Activated naive CD8-positive, alpha-beta T cell treated with anti-CD3 and anti-CD28 coated beads for 36 hours (primary cell): Measurements from ENCODE around the gene ATP6V1G1. TPM values are rescaled to one million over a fixed set of nuclear protein-coding genes. Genes with fewer than 3 reads are reported as not detected.

Experiments used
- DNase-seq: peaks from one replicate; pipeline ENCODE4 v3.0.0; 2021
- H3K27ac Mint-ChIP-seq: one replicate; pipeline ENCODE4 v1.8.0; 2022; ENCODE audit warnings: mild to moderate bottlenecking, moderate library complexity, mixed read lengths
- H3K27me3 Mint-ChIP-seq: one replicate; pipeline ENCODE4 v1.8.0; 2022; ENCODE audit warnings: mild to moderate bottlenecking, mixed read lengths
- H3K36me3 Mint-ChIP-seq: one replicate; pipeline ENCODE4 v1.8.0; 2021; ENCODE audit warnings: mild to moderate bottlenecking, mixed read lengths
- H3K4me1 Mint-ChIP-seq: one replicate; pipeline ENCODE4 v1.8.0; 2021; ENCODE audit warnings: mixed read lengths
- H3K4me3 Mint-ChIP-seq: one replicate; pipeline ENCODE4 v1.8.0; 2022; ENCODE audit warnings: mild to moderate bottlenecking, moderate library complexity, mixed read lengths
- H3K9me3 Mint-ChIP-seq: one replicate; pipeline ENCODE4 v1.8.0; 2022; ENCODE audit warnings: mixed read lengths
- total RNA-seq, 2 experiments: library from RNA; stranded (reverse); gene quantifications; one replicate each; pipeline ENCODE4 v1.2.3, GENCODE V29; 2021

Gene ATP6V1G1
- total RNA-seq, result 10 to 100 TPM; 41.7 to 41.9 TPM

DNA sequence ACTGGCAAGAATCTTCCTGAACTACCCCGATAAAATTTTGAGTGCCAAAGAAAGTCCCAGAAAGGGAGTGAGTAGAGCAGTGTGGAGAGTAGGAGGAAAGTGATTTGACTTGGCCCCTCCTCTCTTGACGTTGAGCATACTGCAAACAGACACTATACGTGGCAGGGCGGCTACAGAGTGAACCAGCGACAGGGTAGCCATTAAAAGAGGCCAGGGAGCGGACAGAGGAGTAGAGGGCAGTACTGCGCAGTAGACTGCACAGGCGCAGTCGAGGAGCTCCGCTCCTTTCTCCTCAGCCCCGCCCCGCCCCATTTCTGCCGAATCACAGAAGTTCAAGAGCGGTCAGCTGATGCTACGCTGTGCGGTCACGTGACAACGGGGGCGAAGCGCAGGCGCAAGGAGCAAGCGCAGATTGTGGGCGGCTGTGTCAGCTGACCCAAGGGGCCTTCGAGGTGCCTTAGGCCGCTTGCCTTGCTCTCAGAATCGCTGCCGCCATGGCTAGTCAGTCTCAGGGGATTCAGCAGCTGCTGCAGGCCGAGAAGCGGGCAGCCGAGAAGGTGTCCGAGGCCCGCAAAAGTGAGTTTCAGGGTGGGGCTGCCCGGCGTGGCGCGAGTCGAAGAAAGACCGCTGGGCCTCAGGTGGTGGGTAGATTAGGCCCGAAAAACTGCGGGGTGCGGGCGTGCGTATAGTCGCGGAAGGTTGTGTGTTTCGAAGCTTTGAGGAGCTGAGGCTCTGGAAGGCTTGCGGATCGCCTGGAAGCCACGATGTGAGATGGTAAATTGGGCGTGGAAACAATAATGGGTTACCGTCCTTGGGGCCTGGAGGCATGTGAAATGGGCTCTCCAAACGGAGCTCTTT lies at the start of gene ATP6V1G1:
Gene ATP6V1G1 (plus strand): TSS at position 425 of the 858 bp plus-strand sequence. CDS start 70 bp downstream, at position 495.
- H3K9me3 Mint-ChIP-seq, result no peaks in the 10 kb centered on the region
- H3K4me1 Mint-ChIP-seq, result peaks cover 39% of the 10 kb centered on the region
- H3K27ac Mint-ChIP-seq, result peak within 1 kb of the TSS; percentile 99
- peaks cover 39% of the 10 kb centered on the region for H3K36me3 Mint-ChIP-seq
- peak; percentile 99 for DNase-seq
- H3K27me3 Mint-ChIP-seq, result no peaks in the 10 kb centered on the region
- H3K4me3 Mint-ChIP-seq, result peak within 1 kb of the TSS; percentile 89

GRCh38 chr9:114538241-114538640 lies 49.3 kb upstream of the ATP6V1G1 start:
- Mint-ChIP-seq H3K4me1 (peaks cover 2% of the 10 kb centered on the region), H3K27ac (no peak overlapping the region)
- peak; percentile 13 for DNase-seq

DNA sequence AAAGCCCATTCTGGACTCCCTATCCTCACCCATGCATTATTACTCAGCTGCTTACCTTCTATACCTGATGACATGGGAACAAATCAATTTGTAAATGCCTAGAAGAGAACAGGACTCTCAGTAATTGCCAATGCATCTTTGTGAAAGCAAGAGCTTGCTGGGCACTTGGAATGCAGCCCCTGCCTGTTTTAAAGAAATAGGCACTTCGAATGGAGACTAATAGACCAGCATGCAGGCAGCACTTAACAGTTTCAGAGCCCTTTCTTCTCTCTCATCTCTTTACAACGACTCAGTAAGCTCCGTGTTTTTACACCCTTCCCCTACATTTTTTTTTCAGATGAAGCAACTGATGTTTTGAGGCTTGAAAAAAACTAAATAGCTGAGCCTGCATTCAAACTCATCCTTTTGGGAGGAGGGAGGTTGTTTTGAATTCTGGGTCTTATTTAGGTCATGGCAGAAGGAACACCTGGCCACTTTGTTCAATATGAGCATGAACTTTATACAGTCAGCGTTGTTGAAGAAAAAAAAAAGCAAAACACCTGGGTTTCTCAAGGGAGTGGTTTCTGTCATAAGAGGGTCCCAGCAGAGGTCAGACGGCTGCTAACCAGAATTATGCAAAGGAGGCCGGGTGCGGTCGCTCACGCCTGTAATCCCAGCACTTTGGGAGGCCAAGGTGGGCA lies 47.7 kb upstream of the ATP6V1G1 start:
- no peak overlapping the region for H3K4me3 Mint-ChIP-seq
- DNase-seq, result no peak
- H3K36me3 Mint-ChIP-seq, result no peaks in the 10 kb centered on the region
- H3K27me3 Mint-ChIP-seq, result no peaks in the 10 kb centered on the region
- H3K9me3 Mint-ChIP-seq, result no peaks in the 10 kb centered on the region
- no peak overlapping the region for H3K27ac Mint-ChIP-seq
- peaks cover 2% of the 10 kb centered on the region for H3K4me1 Mint-ChIP-seq

More at GRCh38 chr9:114538241-114538640, 49.3 kb upstream of the ATP6V1G1 start:
- no peaks in the 10 kb centered on the region for H3K36me3 Mint-ChIP-seq
- H3K27me3 Mint-ChIP-seq, result no peaks in the 10 kb centered on the region
- no peaks in the 10 kb centered on the region for H3K9me3 Mint-ChIP-seq
- H3K4me3 Mint-ChIP-seq, result no peak overlapping the region

GRCh38 chr9:114545055-114545454 lies 42.5 kb upstream of the ATP6V1G1 start:
- Mint-ChIP-seq H3K36me3 (no peaks in the 10 kb centered on the region), H3K27me3 (no peaks in the 10 kb centered on the region), H3K4me1 (no peaks in the 10 kb centered on the region), H3K27ac (no peak overlapping the region), H3K9me3 (no peaks in the 10 kb centered on the region), H3K4me3 (no peak overlapping the region)
- DNase-seq, result no peak

GRCh38 chr9:114546851-114547250 lies 40.7 kb upstream of the ATP6V1G1 start:
- no peak for DNase-seq
- Mint-ChIP-seq H3K36me3 (no peaks in the 10 kb centered on the region), H3K4me3 (no peak overlapping the region), H3K9me3 (no peaks in the 10 kb centered on the region), H3K27me3 (no peaks in the 10 kb centered on the region), H3K4me1 (no peaks in the 10 kb centered on the region), H3K27ac (no peak overlapping the region)

GRCh38 chr9:114549697-114550330 lies 37.8 kb upstream of the ATP6V1G1 start:
- Mint-ChIP-seq H3K4me1 (no peaks in the 10 kb centered on the region), H3K27ac (no peak overlapping the region), H3K27me3 (no peaks in the 10 kb centered on the region), H3K9me3 (no peaks in the 10 kb centered on the region), H3K4me3 (no peak overlapping the region), H3K36me3 (no peaks in the 10 kb centered on the region)
- DNase-seq, result no peak

GRCh38 chr9:114551750-114552685 lies 35.6 kb upstream of the ATP6V1G1 start:
- Mint-ChIP-seq H3K4me1 (no peaks in the 10 kb centered on the region), H3K27me3 (no peaks in the 10 kb centered on the region), H3K4me3 (no peak overlapping the region), H3K9me3 (peaks cover 3% of the 10 kb centered on the region), H3K27ac (no peak overlapping the region), H3K36me3 (no peaks in the 10 kb centered on the region)
- no peak for DNase-seq

GRCh38 chr9:114552706-114553105 lies 34.9 kb upstream of the ATP6V1G1 start:
- Mint-ChIP-seq H3K9me3 (peaks cover 3% of the 10 kb centered on the region), H3K27me3 (no peaks in the 10 kb centered on the region), H3K4me3 (no peak overlapping the region), H3K36me3 (no peaks in the 10 kb centered on the region), H3K4me1 (no peaks in the 10 kb centered on the region), H3K27ac (no peak overlapping the region)
- DNase-seq, result no peak

GRCh38 chr9:114553202-114553601 lies 34.4 kb upstream of the ATP6V1G1 start:
- no peak for DNase-seq
- Mint-ChIP-seq H3K4me1 (no peaks in the 10 kb centered on the region), H3K27me3 (no peaks in the 10 kb centered on the region), H3K36me3 (no peaks in the 10 kb centered on the region), H3K4me3 (no peak overlapping the region), H3K27ac (no peak overlapping the region), H3K9me3 (peaks cover 3% of the 10 kb centered on the region)

GRCh38 chr9:114555696-114556095 lies 31.9 kb upstream of the ATP6V1G1 start:
- DNase-seq, result no peak
- no peak overlapping the region for H3K4me3 Mint-ChIP-seq
- no peak overlapping the region for H3K27ac Mint-ChIP-seq
- H3K36me3 Mint-ChIP-seq, result no peaks in the 10 kb centered on the region
- no peaks in the 10 kb centered on the region for H3K27me3 Mint-ChIP-seq
- H3K4me1 Mint-ChIP-seq, result no peaks in the 10 kb centered on the region
- peaks cover 3% of the 10 kb centered on the region for H3K9me3 Mint-ChIP-seq

- DNase-seq, result no peak
- peaks cover 3% of the 10 kb centered on the region for H3K9me3 Mint-ChIP-seq
- no peaks in the 10 kb centered on the region for H3K4me1 Mint-ChIP-seq
- H3K4me3 Mint-ChIP-seq, result no peak overlapping the region
- H3K36me3 Mint-ChIP-seq, result no peaks in the 10 kb centered on the region
- H3K27me3 Mint-ChIP-seq, result no peaks in the 10 kb centered on the region
- H3K27ac Mint-ChIP-seq, result no peak overlapping the region
Measured at GRCh38 chr9:114558027-114558675, 29.4 kb upstream of the ATP6V1G1 start.

GRCh38 chr9:114559830-114560513 lies 27.6 kb upstream of the ATP6V1G1 start:
- Mint-ChIP-seq H3K9me3 (peaks cover 3% of the 10 kb centered on the region), H3K36me3 (no peaks in the 10 kb centered on the region), H3K4me3 (no peak overlapping the region), H3K4me1 (no peaks in the 10 kb centered on the region), H3K27me3 (no peaks in the 10 kb centered on the region), H3K27ac (no peak overlapping the region)
- no peak for DNase-seq

DNA sequence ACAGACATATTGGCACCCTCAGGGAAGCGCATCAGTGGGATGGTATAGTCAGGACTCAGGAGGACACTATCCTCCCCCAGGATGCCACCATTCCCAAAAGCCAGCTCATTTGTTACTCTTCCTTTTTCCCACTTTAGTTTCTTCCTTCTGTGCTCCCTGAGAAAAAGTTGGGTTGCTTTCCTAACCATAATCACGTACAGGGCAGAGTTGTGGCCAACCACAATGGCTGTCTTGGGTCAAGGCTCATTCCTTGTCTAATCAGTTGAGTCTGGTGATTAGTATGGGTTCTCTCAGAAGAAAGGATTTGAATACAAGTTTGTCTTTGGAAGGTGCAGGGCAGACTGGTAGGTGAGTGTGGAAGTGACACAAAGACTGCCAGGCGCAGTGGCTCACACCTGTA lies 26.6 kb upstream of the ATP6V1G1 start:
- H3K4me3 Mint-ChIP-seq, result no peak overlapping the region
- DNase-seq, result no peak
- peaks cover 3% of the 10 kb centered on the region for H3K9me3 Mint-ChIP-seq
- H3K4me1 Mint-ChIP-seq, result no peaks in the 10 kb centered on the region
- H3K36me3 Mint-ChIP-seq, result no peaks in the 10 kb centered on the region
- H3K27me3 Mint-ChIP-seq, result no peaks in the 10 kb centered on the region
- H3K27ac Mint-ChIP-seq, result no peak overlapping the region

GRCh38 chr9:114561771-114562170 lies 25.8 kb upstream of the ATP6V1G1 start:
- Mint-ChIP-seq H3K4me3 (no peak overlapping the region), H3K27me3 (no peaks in the 10 kb centered on the region), H3K9me3 (peaks cover under 1% of the 10 kb centered on the region), H3K27ac (no peak overlapping the region), H3K4me1 (peaks cover 2% of the 10 kb centered on the region), H3K36me3 (no peaks in the 10 kb centered on the region)
- no peak for DNase-seq
